OCI-LY3 (cell line): ENCODE data around the gene NQO2.

ENCODE experiments used
- CTCF ChIP-seq: fragments of 200-600, 300-600 bp; sonication (generic); IDR thresholded peaks from 2 replicates; pipeline ENCODE4 v1.5.1; 2014; ENCODE audit warnings: antibody characterized with exemption, low read length, low read depth
- EZH2phosphoT487 ChIP-seq: fragments of 200-600 bp; shearing (Covaris generic); IDR thresholded peaks from 2 replicates; pipeline ENCODE4 v1.6.1; 2018; ENCODE audit warnings: antibody characterized with exemption, mixed run types, low read depth

GRCh38 chr6:2962636-2963035 lies 37.1 kb upstream of the NQO2 start:
- TF ChIP-seq CTCF (no peak), EZH2phosphoT487 (no peak)
